GM12878 (cell line): ENCODE measurements around the gene PPP1R1B. TPM values are rescaled to one million over a fixed set of nuclear protein-coding genes. Genes with fewer than 3 reads are reported as not detected.

ENCODE experiments used
- ATAC-seq: fragments of 200-7000 bp; cut with Tn5 transposase; 3 replicates; pipeline ENCODE4 v1.9.1; 2020; ENCODE audit warnings: mild to moderate bottlenecking, moderate library complexity
- BruUV-seq: library from RNA; stranded (reverse); fragments of 400-500 nt; replicated peaks from 2 replicates; lab custom pipeline; 2021; lab: Mats Ljungman, UMichigan
- CTCF ChIA-PET: fragments of 300-600 bp; sonication (Branson Sonifier 250); formaldehyde crosslinking; extraction: SDS; loops from one replicate; lab custom pipeline; 2021; ENCODE audit warnings: inconsistent platforms; lab: Yijun Ruan, JAX
- POLR2A ChIA-PET: fragments of 350-600 bp; formaldehyde crosslinking; extraction: SDS; loops from one replicate; lab custom pipeline; 2021; ENCODE audit warnings: inconsistent platforms; lab: Charles Lee
- RAD21 ChIA-PET: fragments of 300-600 bp; sonication (Branson Sonifier 250); formaldehyde crosslinking; loops from one replicate; lab custom pipeline; 2023; ENCODE audit warnings: antibody characterized with exemption; ENCODE audit not compliant: unreplicated experiment; lab: Charles Lee
- SMC1A ChIA-PET: fragments of 300-600 bp; sonication (Branson Sonifier 250); formaldehyde crosslinking; loops from one replicate; lab custom pipeline; 2023; ENCODE audit not compliant: unreplicated experiment, uncharacterized antibody; lab: Charles Lee
- DNase-seq: peaks from one replicate; pipeline ENCODE4 v3.0.0-alpha.2; 2011; ENCODE audit warnings: low read depth, low spot score
- FAIRE-seq: peaks from 3 replicates; lab custom pipeline; 2011; peaks lifted over from hg19 to GRCh38; lab: Jason Lieb, UNC
- H2AFZ ChIP-seq: 2 replicates; pipeline ENCODE4 v1.6.0; 2011; ENCODE audit warnings: low read depth, low read length, control low read depth; ENCODE audit not compliant: control insufficient read depth
- H3K27ac ChIP-seq: 2 replicates; pipeline ENCODE4 v1.5.1; 2011; ENCODE audit warnings: control low read depth; ENCODE audit not compliant: control insufficient read depth, insufficient read depth
- H3K27me3 ChIP-seq, 2 experiments: replicated peaks in 1 of 2; 2 replicates each; pipeline versions ENCODE4 v1.6.0 to v1.6.1; 2011; ENCODE audit warnings: low read length in 1 of 2; ENCODE audit not compliant: control insufficient read depth in 2 of 2, insufficient read depth in 2 of 2
- H3K36me3 ChIP-seq, 2 experiments: 2 replicates each; pipeline ENCODE4 v1.5.1; 2011; ENCODE audit warnings: low read length in 1 of 2; ENCODE audit not compliant: control insufficient read depth in 2 of 2, insufficient read depth in 2 of 2
- H3K4me1 ChIP-seq: 2 replicates; pipeline ENCODE4 v1.6.1; 2011; ENCODE audit warnings: mild to moderate bottlenecking, low read length, moderate library complexity, mixed read lengths; ENCODE audit not compliant: control insufficient read depth, insufficient read depth
- H3K4me2 ChIP-seq: 2 replicates; pipeline ENCODE4 v1.6.0; 2011; ENCODE audit warnings: control low read depth; ENCODE audit not compliant: control insufficient read depth, insufficient read depth
- H3K4me3 ChIP-seq: fragments of 200-600 bp; sonication (generic); 2 replicates; pipeline ENCODE4 v1.5.1; 2016
- H3K79me2 ChIP-seq: 2 replicates; pipeline ENCODE4 v1.6.0; 2011; ENCODE audit warnings: low read length; ENCODE audit not compliant: control insufficient read depth, insufficient read depth
- H3K9ac ChIP-seq: 2 replicates; pipeline ENCODE4 v1.8.0; 2011; ENCODE audit warnings: low read length, control low read depth, mixed read lengths; ENCODE audit not compliant: control insufficient read depth, insufficient read depth
- H3K9me3 ChIP-seq: replicated peaks from 3 replicates; pipeline ENCODE4 v1.5.1; 2011; ENCODE audit warnings: mild to moderate bottlenecking, low read length; ENCODE audit not compliant: control insufficient read depth, insufficient read depth
- H4K20me1 ChIP-seq: 2 replicates; pipeline ENCODE4 v1.6.0; 2011; ENCODE audit not compliant: control insufficient read depth, insufficient read depth
- ATF2 ChIP-seq: IDR thresholded peaks from 2 replicates; pipeline ENCODE4 v1.6.1; 2012; ENCODE audit warnings: low read length, inconsistent platforms
- CBX3 ChIP-seq: fragments of 200-600 bp; sonication (generic); IDR thresholded peaks from 2 replicates; pipeline ENCODE4 v1.6.1; 2016; ENCODE audit warnings: low read depth, borderline replicate concordance
- GATAD2B ChIP-seq: fragments of 450-650 bp; conservative IDR thresholded peaks from 2 replicates; pipeline ENCODE4 v1.6.1; 2017; ENCODE audit warnings: low read depth, mild to moderate bottlenecking, moderate library complexity
- IKZF1 ChIP-seq: fragments of 450-650 bp; conservative IDR thresholded peaks from 2 replicates; pipeline ENCODE4 v1.6.1; 2017; ENCODE audit warnings: antibody characterized with exemption, mild to moderate bottlenecking
- KAT2A ChIP-seq: conservative IDR thresholded peaks from 2 replicates; pipeline ENCODE4 v1.6.1; 2011; ENCODE audit warnings: low read depth, low read length; ENCODE audit not compliant: control insufficient read depth
- MYB ChIP-seq: fragments of 150-350 bp; IDR thresholded peaks from 2 replicates; pipeline ENCODE4 v1.6.1; 2014; ENCODE audit warnings: mild to moderate bottlenecking, low read depth, low read length, borderline replicate concordance
- RCOR1 ChIP-seq: conservative IDR thresholded peaks from 2 replicates; pipeline ENCODE4 v1.6.1; 2012; ENCODE audit warnings: low read depth, low read length, improper control_type of control experiment
- RFX5 ChIP-seq: IDR thresholded peaks from 2 replicates; pipeline ENCODE4 v1.6.1; 2011; ENCODE audit warnings: low read depth, low read length, improper control_type of control experiment
- SKIL ChIP-seq: fragments of 450-650 bp; IDR thresholded peaks from 2 replicates; pipeline ENCODE4 v1.6.1; 2017; ENCODE audit warnings: mild to moderate bottlenecking, low read depth, inconsistent platforms; ENCODE audit not compliant: poor library complexity, severe bottlenecking
- STAT1 ChIP-seq: fragments of 450-650 bp; conservative IDR thresholded peaks from 2 replicates; pipeline ENCODE4 v1.6.1; 2014; ENCODE audit warnings: antibody characterized with exemption, mild to moderate bottlenecking
- YY1 ChIP-seq: IDR thresholded peaks from 2 replicates; pipeline ENCODE4 v1.6.1; 2011; ENCODE audit warnings: low read depth, mild to moderate bottlenecking, low read length
- ZBTB4 ChIP-seq: fragments of 450-650 bp; formaldehyde crosslinking; IDR thresholded peaks from 2 replicates; pipeline ENCODE4 v1.4.0; 2022; ENCODE audit warnings: mild to moderate bottlenecking, moderate library complexity
- WGBS: methylation state at CpG from one replicate; pipeline ENCODE4 v1.1.6; 2016; ENCODE audit warnings: low lambda C conversion rate; ENCODE audit not compliant: insufficient replicate concordance, insufficient coverage; ENCODE audit errors: missing lambda C conversion rate; 5-methylcytosine and 5-hydroxymethylcytosine counted together
- in situ Hi-C: fragments of 300-500 bp; cut with MboI; formaldehyde crosslinking; loops from 9 replicates; pipeline ENCODE4 v1.14.3; 2018; ENCODE audit warnings: mixed read lengths
- intact Hi-C: fragments of 100-400 bp; cut with micrococcal nuclease; formaldehyde crosslinking; loops from one replicate; pipeline ENCODE4 v1.14.2; 2022; ENCODE audit not compliant: unreplicated experiment
- polyA plus RNA-seq, 11 experiments: library from polyadenylated mRNA; depleted of rRNA in 4 of 11; unstranded in 6 of 11; stranded (reverse) in 5 of 11; fragments of >200 nt; fragmentation: Nextera tagmentation in 4 of 11; fragmentation: Illumina TruSeq in 1 of 11; extraction: Ambion mirVana in 4 of 11; extraction: Trizol in 1 of 11; gene quantifications; 1 replicate in 1 of 11; 2 replicates in 10 of 11; pipeline versions ENCODE4 v1.2.1 to v1.2.3, GENCODE V29; 2011 to 2016; ENCODE audit warnings: inconsistent platforms in 2 of 11, missing spikeins in 2 of 11, low read depth in 1 of 11
- total RNA-seq, 4 experiments: library from RNA; depleted of rRNA in 3 of 4; stranded (reverse); fragments of >200 nt in 3 of 4; fragmentation: Illumina TruSeq in 1 of 4; extraction: Trizol in 1 of 4; gene quantifications; 2 replicates each; pipeline versions ENCODE4 v1.2.1 to v1.2.3, GENCODE V29; 2013 to 2021

PPP1R1B gene
- total and polyA plus RNA-seq, 10 of the 15 experiments (the other 5 are each of a cell fraction or from before 2014, with no cell fraction given), result 0.08 TPM; not detected in 9

- TF ChIP-seq KAT2A (no peak), ZBTB4 (CRISPR knock-in tag) (no peak), CBX3 (no peak), SKIL (no peak), MYB (no peak)
Measured at GRCh38 chr17:39579318-39580081, 47.3 kb upstream of the PPP1R1B start (continued).

- SMC1A ChIA-PET, result no interaction called here
- RAD21 ChIA-PET, result no interaction called here
- Histone ChIP-seq H3K4me2 (no peak overlapping the region), H3K4me1 (no peaks in the 10 kb centered on the region), H2AFZ (no peak overlapping the region), H3K36me3 (no peaks in the 10 kb centered on the region), H3K27ac (no peak overlapping the region), H3K4me3 (no peak overlapping the region), H3K27me3 (peaks cover 0 to 4% of the 10 kb centered on the region in 2 experiments; a peak in 2 of 4 replicates), H3K9ac (no peak overlapping the region), H3K9me3 (no peaks in the 10 kb centered on the region), H4K20me1 (no peaks in the 10 kb centered on the region), H3K79me2 (no peaks in the 10 kb centered on the region)
- BruUV-seq, result no TSS peak
- DNase-seq (no peak), ATAC-seq (no peak), FAIRE-seq (no peak)
- intact Hi-C loops (no loop called here), in situ Hi-C loops (no loop called here)
- 71% methylated on average over 7 of the region's 7 CpGs for WGBS
- no peak for TF ChIP-seq IKZF1
- no peak for TF ChIP-seq YY1
- no peak for TF ChIP-seq RCOR1
- TF ChIP-seq GATAD2B, result no peak
- TF ChIP-seq ATF2, result no peak
- no peak for TF ChIP-seq RFX5
- TF ChIP-seq STAT1, result no peak
- CTCF ChIA-PET, result interaction anchor here (0.9 to 1.4 kb wide), 2 partner anchors 41 to 597 kb away, joined by 3 read pairs; no protein-coding TSS in a partner anchor
- POLR2A ChIA-PET, result no interaction called here
Measured at GRCh38 chr17:39580082-39580468, 46.7 kb upstream of the PPP1R1B start.
